Prostate gland (tissue), 2 donors: ENCODE data around the gene PRKAR2A. TPM values are rescaled to one million over a fixed set of nuclear protein-coding genes. Genes with fewer than 3 reads are reported as not detected.

Experiments used
- DNase-seq: peaks from one replicate; pipeline ENCODE4 v3.0.0-alpha.2; 2019; ENCODE audit warnings: low spot score
- H3K27ac ChIP-seq, 2 donors: fragments of 200-600 bp; sonication (generic); 2 replicates each; pipeline ENCODE4 v1.5.1; 2017 to 2019
- H3K27me3 ChIP-seq: fragments of 200-600 bp; sonication (generic); replicated peaks from 2 replicates; pipeline ENCODE4 v1.5.1; 2019; ENCODE audit not compliant: insufficient read depth
- H3K36me3 ChIP-seq, 2 donors: fragments of 200-600 bp; sonication (generic); 1 replicate in 1 of 2; 2 replicates in 1 of 2; pipeline versions ENCODE4 v1.5.1 to v1.8.1; 2017 to 2019
- H3K4me1 ChIP-seq: fragments of 200-600 bp; sonication (generic); replicated peaks from 2 replicates; pipeline ENCODE4 v1.5.1; 2019
- H3K4me3 ChIP-seq, 2 donors: fragments of 200-600 bp; sonication (generic); 2 replicates each; pipeline ENCODE4 v1.5.1; 2017 to 2019
- H3K9me3 ChIP-seq: fragments of 200-600 bp; sonication (generic); 2 replicates; pipeline ENCODE4 v1.5.1; 2017
- POLR2A ChIP-seq: fragments of 450-650 bp; IDR thresholded peaks from one replicate; pipeline ENCODE4 v1.6.1; 2016; ENCODE audit warnings: antibody characterized with exemption, mild to moderate bottlenecking
- POLR2AphosphoS5 ChIP-seq: sonication (generic); formaldehyde crosslinking; IDR thresholded peaks from one replicate; pipeline ENCODE4 v1.6.1; 2017; ENCODE audit warnings: antibody characterized with exemption
- WGBS: methylation state at CpG from one replicate; pipeline ENCODE4 v1.1.5; 2018; 5-methylcytosine and 5-hydroxymethylcytosine counted together
- intact Hi-C: fragments of 100-400 bp; cut with DNase I; formaldehyde crosslinking; loops from one replicate; pipeline ENCODE4 v1.14.2; 2022
- total RNA-seq, 2 donors: library from RNA; depleted of rRNA; stranded (reverse); fragments of >200 nt; gene quantifications; one replicate each; pipeline ENCODE4 v1.1.0, GENCODE V29; 2016
- TF ChIP-seq, protein P1 (sequence below), 4 experiments: fragments of 200-600 bp in 2 of 4; fragments of 450-650 bp in 2 of 4; sonication (generic) in 2 of 4; IDR thresholded peaks; 1 replicate in 3 of 4; 2 replicates in 1 of 4; pipeline ENCODE4 v1.5.1; 2016 to 2019; ENCODE audit warnings: antibody characterized with exemption in 4 of 4, mild to moderate bottlenecking in 2 of 4, moderate library complexity in 2 of 4

Gene PRKAR2A
- total RNA-seq, 2 donors from 2014 or later: 33.7 to 35.3 TPM

DNA sequence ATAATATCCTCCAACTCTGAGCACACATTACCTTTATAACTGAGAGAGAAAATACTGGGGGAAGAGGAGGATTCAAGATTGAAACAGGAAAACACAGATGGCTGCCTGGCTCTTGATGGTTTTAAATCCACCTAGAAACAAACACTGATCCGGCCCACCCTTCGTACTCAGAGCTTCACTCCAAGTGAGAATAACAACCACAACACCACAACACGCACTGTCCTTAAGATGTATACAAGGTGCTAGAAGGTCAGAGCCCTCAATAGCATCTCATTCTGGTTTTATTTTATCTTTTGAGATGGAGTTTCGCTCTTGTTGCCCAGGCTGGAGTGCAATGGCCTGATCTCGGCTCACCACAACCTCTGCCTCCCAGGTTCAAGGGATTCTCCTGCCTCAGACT is 140.5 kb downstream of the PRKAR2A start:
- Histone ChIP-seq H3K27me3 (no peaks in the 10 kb centered on the region), H3K36me3 (no peaks in the 10 kb centered on the region), H3K4me3 (no peak overlapping the region), H3K9me3 (no peaks in the 10 kb centered on the region), H3K27ac (no peak overlapping the region), H3K4me1 (no peaks in the 10 kb centered on the region)
- intact Hi-C loops: no loop called here
- DNase-seq: no peak
- TF ChIP-seq, protein P1, sequence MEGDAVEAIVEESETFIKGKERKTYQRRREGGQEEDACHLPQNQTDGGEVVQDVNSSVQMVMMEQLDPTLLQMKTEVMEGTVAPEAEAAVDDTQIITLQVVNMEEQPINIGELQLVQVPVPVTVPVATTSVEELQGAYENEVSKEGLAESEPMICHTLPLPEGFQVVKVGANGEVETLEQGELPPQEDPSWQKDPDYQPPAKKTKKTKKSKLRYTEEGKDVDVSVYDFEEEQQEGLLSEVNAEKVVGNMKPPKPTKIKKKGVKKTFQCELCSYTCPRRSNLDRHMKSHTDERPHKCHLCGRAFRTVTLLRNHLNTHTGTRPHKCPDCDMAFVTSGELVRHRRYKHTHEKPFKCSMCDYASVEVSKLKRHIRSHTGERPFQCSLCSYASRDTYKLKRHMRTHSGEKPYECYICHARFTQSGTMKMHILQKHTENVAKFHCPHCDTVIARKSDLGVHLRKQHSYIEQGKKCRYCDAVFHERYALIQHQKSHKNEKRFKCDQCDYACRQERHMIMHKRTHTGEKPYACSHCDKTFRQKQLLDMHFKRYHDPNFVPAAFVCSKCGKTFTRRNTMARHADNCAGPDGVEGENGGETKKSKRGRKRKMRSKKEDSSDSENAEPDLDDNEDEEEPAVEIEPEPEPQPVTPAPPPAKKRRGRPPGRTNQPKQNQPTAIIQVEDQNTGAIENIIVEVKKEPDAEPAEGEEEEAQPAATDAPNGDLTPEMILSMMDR (IDR thresholded peaks at IDR 0.05): no peak
- TF ChIP-seq POLR2AphosphoS5: no peak
- no peak for TF ChIP-seq POLR2A
- 68% methylated on average over 5 of the region's 5 CpGs for WGBS

DNA sequence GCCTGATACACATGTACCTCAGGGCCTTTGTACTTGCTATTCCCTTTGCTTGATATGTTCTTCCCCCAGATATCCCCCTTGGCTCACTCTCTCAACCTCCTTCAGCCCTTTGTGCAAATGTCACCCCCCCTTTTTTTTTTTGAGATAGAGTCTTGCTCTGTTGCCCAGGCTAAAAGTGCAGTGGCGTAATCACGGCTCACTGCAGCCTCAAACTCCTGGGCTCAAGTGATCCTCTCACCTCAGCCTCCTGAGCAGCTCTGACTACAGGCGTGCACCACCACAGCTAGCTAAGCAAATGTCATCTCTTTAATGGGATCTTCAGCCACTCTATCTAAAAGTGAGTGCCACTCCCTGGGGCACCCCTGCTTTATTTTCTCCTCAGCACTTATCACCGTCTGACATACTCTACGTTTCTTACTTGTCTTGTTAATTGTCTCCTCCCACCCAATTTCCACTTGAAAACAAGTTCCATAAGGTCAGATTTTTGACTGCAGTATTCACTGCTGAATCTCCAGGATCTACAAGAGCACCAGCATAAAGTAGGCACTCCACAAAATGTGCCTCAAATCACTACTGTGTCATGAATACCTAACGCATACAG is 145.3 kb downstream of the PRKAR2A start:
- Histone ChIP-seq H3K4me1 (no peaks in the 10 kb centered on the region), H3K9me3 (no peaks in the 10 kb centered on the region), H3K4me3 (no peak overlapping the region), H3K27ac (no peak overlapping the region), H3K27me3 (no peaks in the 10 kb centered on the region), H3K36me3 (no peaks in the 10 kb centered on the region)
- no peak for TF ChIP-seq POLR2AphosphoS5
- TF ChIP-seq, protein P1 (IDR thresholded peaks at IDR 0.05): no peak
- no peak for TF ChIP-seq POLR2A
- no peak for DNase-seq
- WGBS: 83% methylated on average over 6 of the region's 6 CpGs
- intact Hi-C loops: no loop called here

DNA sequence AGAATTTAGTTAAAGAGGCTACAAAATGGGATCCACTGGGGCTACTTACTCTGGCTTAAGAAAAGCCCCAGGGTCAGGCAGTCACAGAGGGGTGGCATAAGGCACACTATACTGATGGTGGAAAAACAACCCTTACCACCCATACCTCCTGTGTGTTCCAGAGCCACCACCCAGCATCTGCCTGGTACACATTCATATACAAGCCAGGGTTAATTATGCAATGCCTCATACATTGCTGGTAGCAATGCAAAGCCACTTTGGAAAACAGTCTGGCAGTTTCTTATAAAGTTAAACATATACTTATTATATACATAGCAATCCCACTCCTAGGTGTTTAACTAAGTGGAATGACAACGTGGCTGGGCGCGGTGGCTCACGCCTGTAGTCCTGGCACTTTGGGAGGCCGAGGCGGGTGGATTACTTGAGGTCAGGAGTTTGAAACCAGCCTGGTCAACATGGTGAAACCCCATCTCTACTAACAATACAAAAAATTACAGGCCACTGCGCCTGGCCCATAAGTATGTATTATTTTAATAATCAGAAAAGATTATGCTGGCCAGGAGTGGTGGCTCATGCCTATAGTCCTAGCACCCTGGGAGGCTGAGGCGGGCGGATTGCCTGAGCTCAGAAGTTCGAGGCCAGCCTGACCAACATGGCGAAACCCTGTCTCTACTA is 146.8 kb downstream of the PRKAR2A start:
- H3K4me1 ChIP-seq: peaks cover 4% of the 10 kb centered on the region
- TF ChIP-seq POLR2AphosphoS5: no peak
- TF ChIP-seq, protein P1 (IDR thresholded peaks at IDR 0.05): no peak
- no peak for TF ChIP-seq POLR2A
- intact Hi-C loops: no loop called here
- no peaks in the 10 kb centered on the region for H3K27me3 ChIP-seq
- no peaks in the 10 kb centered on the region for H3K9me3 ChIP-seq
- no peak overlapping the region for H3K27ac ChIP-seq
- WGBS: 89% methylated on average over 11 of the region's 11 CpGs
- DNase-seq: no peak
- H3K36me3 ChIP-seq: no peaks in the 10 kb centered on the region
- H3K4me3 ChIP-seq: no peak overlapping the region

DNA sequence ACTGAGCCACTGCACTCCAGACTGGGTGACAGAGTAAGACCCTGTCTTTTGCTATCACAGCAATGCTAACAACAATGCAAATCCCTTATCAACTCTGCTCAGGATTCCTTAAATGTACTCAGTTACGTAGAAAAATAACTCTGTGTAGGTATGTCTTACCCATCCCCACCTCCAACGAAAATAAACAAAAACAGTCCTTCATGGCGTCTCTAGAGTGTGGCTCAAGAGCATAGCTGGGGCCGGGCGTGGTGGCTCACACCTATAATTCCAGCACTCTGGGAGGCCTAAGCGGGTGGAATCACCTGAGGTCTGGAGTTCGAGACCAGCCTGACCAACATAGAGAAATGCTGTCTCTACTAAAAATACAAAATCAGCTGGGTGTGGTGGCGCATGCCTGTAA is 148.8 kb downstream of the PRKAR2A start:
- H3K27ac ChIP-seq: no peak overlapping the region
- no peak for DNase-seq
- H3K36me3 ChIP-seq: no peaks in the 10 kb centered on the region
- no peaks in the 10 kb centered on the region for H3K27me3 ChIP-seq
- WGBS: 91% methylated on average over 8 of the region's 8 CpGs
- H3K4me3 ChIP-seq: no peak overlapping the region
- H3K4me1 ChIP-seq: peaks cover 5% of the 10 kb centered on the region
- no peaks in the 10 kb centered on the region for H3K9me3 ChIP-seq
- TF ChIP-seq POLR2A: no peak
- intact Hi-C loops: no loop called here

DNA sequence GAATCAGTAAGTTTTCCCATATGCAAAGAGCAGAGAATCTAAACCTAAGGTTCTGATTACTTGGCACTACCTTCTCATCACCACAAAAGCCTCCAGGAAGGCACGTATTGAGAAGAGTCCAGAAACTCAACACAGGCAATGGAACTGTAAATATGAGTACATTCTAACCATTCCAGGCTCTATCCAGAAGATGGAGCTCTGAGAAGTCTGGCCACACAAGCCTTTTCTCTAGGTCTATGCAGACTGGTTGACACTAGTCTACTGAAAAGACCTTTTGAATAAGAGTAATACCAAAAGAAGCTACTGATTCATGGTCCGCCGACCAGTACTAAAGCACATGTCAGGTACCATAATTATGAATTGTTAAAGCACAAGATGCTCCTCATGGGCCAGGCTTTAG is 149.7 kb downstream of the PRKAR2A start:
- Histone ChIP-seq H3K27ac (no peak overlapping the region), H3K9me3 (no peaks in the 10 kb centered on the region), H3K4me3 (no peak overlapping the region), H3K4me1 (peaks cover 5% of the 10 kb centered on the region), H3K36me3 (no peaks in the 10 kb centered on the region), H3K27me3 (no peaks in the 10 kb centered on the region)
- intact Hi-C loops: no loop called here
- no peak for DNase-seq
- 76% methylated on average over 3 of the region's 3 CpGs for WGBS
- TF ChIP-seq POLR2A (no peak), POLR2AphosphoS5 (no peak)
- TF ChIP-seq, protein P1 (IDR thresholded peaks at IDR 0.05): no peak
